Measurements from ENCODE around the gene SFXN5. TPM values are rescaled to one million over a fixed set of nuclear protein-coding genes. Genes with fewer than 3 reads are reported as not detected.

The SFXN5 gene
- total and polyA plus RNA-seq, 2 of the 8 experiments (the other 6 are each of a cell fraction or from before 2014, with no cell fraction given): 29.3 to 33.1 TPM

DNA sequence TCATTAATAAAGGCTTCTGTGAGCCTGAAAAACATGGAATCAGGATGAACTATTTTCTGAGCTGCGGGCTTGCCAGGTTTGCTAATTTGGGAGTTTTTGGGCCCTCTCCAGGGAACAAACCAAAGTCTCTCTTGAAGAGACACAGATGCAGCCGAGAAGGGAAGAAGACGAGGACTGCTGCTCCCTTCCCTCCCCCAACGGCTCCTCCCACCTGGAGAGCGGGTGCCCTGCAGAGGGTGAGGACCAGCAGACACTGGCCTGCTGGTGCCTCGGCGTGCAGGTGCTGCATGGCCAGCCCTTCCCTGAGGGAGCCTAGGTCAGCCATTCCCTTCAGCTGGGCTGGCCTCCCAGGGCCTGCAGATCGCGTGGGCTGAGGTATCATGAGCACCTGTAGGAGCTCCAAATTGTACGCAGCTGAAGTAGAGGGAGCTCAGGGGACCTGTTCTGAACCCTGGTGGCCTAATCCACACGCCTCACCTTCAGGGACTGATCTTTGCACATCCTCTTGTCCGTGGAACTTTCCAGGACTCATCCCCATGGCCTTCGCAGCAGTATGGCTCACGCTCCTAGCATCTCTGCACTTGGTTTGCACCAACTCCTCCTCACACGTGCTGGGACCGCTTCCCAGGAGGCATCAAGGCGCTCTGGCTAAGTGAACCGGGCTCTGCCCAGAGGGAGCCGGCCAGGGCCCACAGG is 134.7 kb downstream of the SFXN5 start (continued):
- no peak for TF ChIP-seq CHD1 (IDR thresholded peaks at IDR 0.05; ENCODE audit: low read depth, low read length)
- TF ChIP-seq RNF2 (IDR thresholded peaks at IDR 0.05; ENCODE audit: borderline replicate concordance, low read depth, low read length, missing control alignments, poor library complexity, severe bottlenecking): no peak
- no peak for TF ChIP-seq POU5F1 (IDR thresholded peaks at IDR 0.05; ENCODE audit: low read depth, low read length)
- TF ChIP-seq HDAC2 (IDR thresholded peaks at IDR 0.05; ENCODE audit: borderline replicate concordance in 1 of 2, low read depth in 2 of 2, low read length in 2 of 2): no peak
